ENCODE data around the gene SLC25A27. TPM values are rescaled to one million over a fixed set of nuclear protein-coding genes. Genes with fewer than 3 reads are reported as not detected.

SLC25A27 gene
- polyA plus RNA-seq, 5 donors, result 68.2 to 145 (median 113) TPM

DNA sequence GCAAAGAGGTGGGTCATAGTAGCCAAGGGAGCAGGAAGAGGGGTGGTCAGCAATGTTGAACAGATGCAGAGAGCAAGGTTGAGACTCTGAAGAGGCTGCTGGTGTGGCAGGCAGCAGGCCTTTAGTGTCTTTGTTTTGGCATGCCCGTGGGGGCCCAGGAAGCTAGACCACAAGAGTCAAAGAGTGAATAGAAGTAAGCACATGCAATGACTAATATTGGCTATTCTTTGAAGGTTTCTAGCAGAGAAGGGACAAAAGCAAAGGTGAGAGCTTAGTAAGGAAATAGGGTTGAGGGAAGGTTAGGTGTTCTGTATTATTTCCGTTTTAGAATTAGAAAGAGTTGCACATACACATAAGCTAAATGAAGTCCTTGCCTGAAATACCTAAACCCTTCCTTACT is 53.7 kb downstream of the SLC25A27 start:
- DNase-seq, result no peak

GRCh38 chr6:46711491-46711890 is 58.7 kb downstream of the SLC25A27 start:
- DNase-seq, result no peak

GRCh38 chr6:46715141-46715540 is 62.4 kb downstream of the SLC25A27 start:
- no peak for DNase-seq

DNA sequence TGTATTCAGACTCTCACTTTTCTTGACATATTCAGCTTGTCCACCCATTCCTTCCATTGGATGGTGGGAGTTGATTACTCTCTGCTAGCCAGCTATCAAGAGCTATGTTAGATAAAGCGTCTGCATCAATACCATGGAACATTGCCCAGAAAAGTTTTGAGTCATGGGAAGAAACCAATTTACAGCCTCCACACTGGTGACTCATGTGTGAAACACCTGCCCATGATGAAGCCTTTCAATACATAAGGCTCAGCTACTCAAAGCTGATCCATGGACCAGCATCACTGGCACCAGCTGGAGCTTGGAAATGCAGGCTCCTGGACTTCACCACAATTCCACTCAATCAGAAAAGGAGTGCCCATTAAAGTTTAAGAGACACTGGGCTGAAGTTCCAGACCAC is 66.3 kb downstream of the SLC25A27 start:
- no peak for DNase-seq

DNA sequence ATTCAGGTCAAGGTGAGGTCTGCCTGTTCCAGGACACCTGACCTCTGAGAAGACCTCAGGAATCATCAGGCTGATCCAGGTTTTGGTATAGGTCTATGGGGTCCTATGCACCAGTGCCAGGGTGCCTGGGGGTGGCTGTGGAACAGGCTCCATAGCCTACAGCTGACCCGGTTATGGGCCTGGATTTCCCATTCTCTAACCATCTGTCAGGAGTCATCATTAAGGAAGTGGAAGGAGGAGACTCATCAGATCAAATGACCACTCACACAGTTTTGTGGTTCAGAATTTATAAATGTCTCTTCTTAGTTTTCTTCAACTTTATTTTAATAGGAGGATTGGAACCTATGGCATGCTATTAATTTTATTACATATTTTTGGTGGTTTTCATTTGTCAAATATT is 67.6 kb downstream of the SLC25A27 start:
- no peak for DNase-seq

Other genes with a start within 250 kb of the SLC25A27 start
- gene RCAN2, start 161.5 kb upstream of the SLC25A27 start, polyA plus RNA-seq (ENCODE audit: insufficient read depth in 1 of 5, insufficient read length in 5 of 5, low replicate concordance in 1 of 5), result 1 to 10 TPM; 2.4 to 3.3 (median 2.9) TPM
- 10 to 100 TPM in 3 of 5 donors, 1 to 10 TPM in 2; 5.9 to 13.1 (median 11.6) TPM for gene CYP39A1, start 157 bp upstream of the SLC25A27 start, polyA plus RNA-seq (ENCODE audit: insufficient read depth in 1 of 5, insufficient read length in 5 of 5, low replicate concordance in 1 of 5)
- gene TDRD6, start 34.9 kb downstream of the SLC25A27 start, polyA plus RNA-seq (ENCODE audit: insufficient read depth in 1 of 5, insufficient read length in 5 of 5, low replicate concordance in 1 of 5), result 1 to 10 TPM; 1.3 to 2.6 (median 2.4) TPM
- gene PLA2G7, start 82.4 kb downstream of the SLC25A27 start, polyA plus RNA-seq (ENCODE audit: insufficient read depth in 1 of 5, insufficient read length in 5 of 5, low replicate concordance in 1 of 5), result 1 to 10 TPM in 3 of 5 donors, under 1 TPM in 2; 0.73 to 1.6 (median 1.3) TPM
- gene ANKRD66, start 94.0 kb downstream of the SLC25A27 start, polyA plus RNA-seq (ENCODE audit: insufficient read depth in 1 of 5, insufficient read length in 5 of 5, low replicate concordance in 1 of 5), result 1 to 10 TPM in 4 of 5 donors, under 1 TPM in 1; 0.34 to 4.2 (median 3.2) TPM
- gene MEP1A, start 140.4 kb downstream of the SLC25A27 start, polyA plus RNA-seq (ENCODE audit: insufficient read depth in 1 of 5, insufficient read length in 5 of 5, low replicate concordance in 1 of 5), result under 1 TPM in 3 of 5 donors, not detected in 2; 0.04 to 0.28 (median 0.22) TPM